OCI-LY7 (cell line): ENCODE results near the gene MID1.

Experiments
- CTCF ChIP-seq: fragments of 200-600 bp; sonication (generic); conservative IDR thresholded peaks from 2 replicates; pipeline ENCODE4 v1.5.1; 2014; ENCODE audit warnings: mild to moderate bottlenecking, antibody characterized with exemption, low read length, moderate library complexity, mixed read lengths
- EZH2phosphoT487 ChIP-seq: fragments of 200-600 bp; sonication (generic); IDR thresholded peaks from 2 replicates; pipeline ENCODE4 v1.6.1; 2018; ENCODE audit warnings: low read depth, borderline replicate concordance, mild to moderate bottlenecking, mixed run types, antibody characterized with exemption, low read length, moderate library complexity, mixed read lengths

GRCh38 chrX:10420134-10420533, 200.3 kb downstream of the MID1 start:
- TF ChIP-seq CTCF (no peak), EZH2phosphoT487 (no peak)
